Brain microvascular endothelial cell (primary cell): ENCODE measurements around the gene CFAP45.
A peak's percentile ranks its signal among the peaks of the same experiment; 100 is the strongest.

ENCODE experiments used
- DNase-seq: peaks from one replicate; pipeline ENCODE4 v3.0.0-alpha.2; 2020
- H3K27ac ChIP-seq: fragments of 250-450 bp; sonication (Bioruptor Pico); 2 replicates; pipeline ENCODE4 v1.5.1; 2020; ENCODE audit warnings: mild to moderate bottlenecking, moderate library complexity
- H3K27me3 ChIP-seq: fragments of 250-450 bp; sonication (Bioruptor Pico); replicated peaks from 2 replicates; pipeline ENCODE4 v1.5.1; 2020; ENCODE audit warnings: mild to moderate bottlenecking
- H3K36me3 ChIP-seq: fragments of 250-450 bp; sonication (Bioruptor Pico); replicated peaks from 2 replicates; pipeline ENCODE4 v1.5.1; 2020; ENCODE audit warnings: mild to moderate bottlenecking
- H3K4me3 ChIP-seq: 2 replicates; pipeline ENCODE4 v1.5.1; 2011; ENCODE audit warnings: low read depth, mild to moderate bottlenecking, control low read depth, low read length, moderate library complexity
- in situ Hi-C: cut with HindIII; loops from 2 replicates; pipeline ENCODE4 v1.10.0; 2017; ENCODE audit warnings: low sequenced_read_pairs, low pct_ligation_motif_present
- TF ChIP-seq, protein P1 (sequence below): IDR thresholded peaks from 2 replicates; pipeline ENCODE4 v1.5.1; 2011; ENCODE audit warnings: low read depth, mild to moderate bottlenecking, moderate library complexity, low read length, control low read depth, inconsistent platforms; ENCODE audit errors: missing control alignments

CFAP45 gene

DNA sequence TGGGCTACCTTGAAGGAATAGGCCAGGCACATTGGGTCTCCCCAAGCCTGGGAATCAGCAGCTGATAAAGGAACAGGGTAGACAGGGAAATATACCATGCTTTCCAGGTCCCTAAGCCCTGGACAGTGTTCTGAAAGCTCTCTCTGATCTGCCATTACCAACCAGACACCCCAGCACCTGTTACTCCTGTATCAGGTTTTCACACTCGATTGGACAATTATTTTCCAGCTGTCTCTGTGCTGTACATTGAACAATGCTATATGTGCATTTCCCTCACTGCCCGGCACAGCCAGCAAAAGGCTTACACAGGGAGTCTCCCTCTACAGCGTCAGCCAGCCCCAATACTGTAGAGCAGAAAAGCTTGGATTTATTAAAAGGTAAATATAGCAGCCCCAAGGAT is 4.7 kb downstream of the CFAP45 start:
- in situ Hi-C loops, result no loop called here
- Histone ChIP-seq H3K36me3 (no peaks in the 10 kb centered on the region), H3K27ac (no peak overlapping the region), H3K27me3 (no peaks in the 10 kb centered on the region), H3K4me3 (no peak overlapping the region)
- no peak for DNase-seq
- TF ChIP-seq, protein P1, sequence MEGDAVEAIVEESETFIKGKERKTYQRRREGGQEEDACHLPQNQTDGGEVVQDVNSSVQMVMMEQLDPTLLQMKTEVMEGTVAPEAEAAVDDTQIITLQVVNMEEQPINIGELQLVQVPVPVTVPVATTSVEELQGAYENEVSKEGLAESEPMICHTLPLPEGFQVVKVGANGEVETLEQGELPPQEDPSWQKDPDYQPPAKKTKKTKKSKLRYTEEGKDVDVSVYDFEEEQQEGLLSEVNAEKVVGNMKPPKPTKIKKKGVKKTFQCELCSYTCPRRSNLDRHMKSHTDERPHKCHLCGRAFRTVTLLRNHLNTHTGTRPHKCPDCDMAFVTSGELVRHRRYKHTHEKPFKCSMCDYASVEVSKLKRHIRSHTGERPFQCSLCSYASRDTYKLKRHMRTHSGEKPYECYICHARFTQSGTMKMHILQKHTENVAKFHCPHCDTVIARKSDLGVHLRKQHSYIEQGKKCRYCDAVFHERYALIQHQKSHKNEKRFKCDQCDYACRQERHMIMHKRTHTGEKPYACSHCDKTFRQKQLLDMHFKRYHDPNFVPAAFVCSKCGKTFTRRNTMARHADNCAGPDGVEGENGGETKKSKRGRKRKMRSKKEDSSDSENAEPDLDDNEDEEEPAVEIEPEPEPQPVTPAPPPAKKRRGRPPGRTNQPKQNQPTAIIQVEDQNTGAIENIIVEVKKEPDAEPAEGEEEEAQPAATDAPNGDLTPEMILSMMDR, result no peak

DNA sequence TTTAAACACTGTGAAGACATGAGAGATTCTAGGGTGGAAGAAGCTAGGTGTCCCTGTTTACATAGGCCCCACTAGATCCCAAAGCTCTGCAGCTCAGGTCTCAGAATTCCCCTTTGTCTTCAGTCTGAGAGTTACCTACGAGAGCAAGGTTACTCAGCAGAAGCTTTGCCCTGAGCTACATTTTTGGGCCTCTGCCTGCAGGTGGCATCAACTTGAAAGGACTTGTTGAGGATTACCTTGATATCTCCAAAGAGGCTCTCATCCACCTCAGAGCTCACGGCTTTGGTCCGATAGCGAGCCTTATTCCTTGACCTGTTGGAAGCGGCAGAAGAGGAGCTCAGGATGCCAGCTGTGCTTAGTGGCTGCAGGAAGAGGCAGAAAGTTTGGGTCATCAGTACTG is 7.0 kb downstream of the CFAP45 start:
- TF ChIP-seq, protein P1, result peak; percentile 25
- Histone ChIP-seq H3K36me3 (no peaks in the 10 kb centered on the region), H3K4me3 (no peak overlapping the region), H3K27me3 (no peaks in the 10 kb centered on the region), H3K27ac (no peak overlapping the region)
- DNase-seq, result no peak
- in situ Hi-C loops, result loop anchor here (5.0 kb wide), 1 partner anchor 96 kb away; no protein-coding TSS in a partner anchor

DNA sequence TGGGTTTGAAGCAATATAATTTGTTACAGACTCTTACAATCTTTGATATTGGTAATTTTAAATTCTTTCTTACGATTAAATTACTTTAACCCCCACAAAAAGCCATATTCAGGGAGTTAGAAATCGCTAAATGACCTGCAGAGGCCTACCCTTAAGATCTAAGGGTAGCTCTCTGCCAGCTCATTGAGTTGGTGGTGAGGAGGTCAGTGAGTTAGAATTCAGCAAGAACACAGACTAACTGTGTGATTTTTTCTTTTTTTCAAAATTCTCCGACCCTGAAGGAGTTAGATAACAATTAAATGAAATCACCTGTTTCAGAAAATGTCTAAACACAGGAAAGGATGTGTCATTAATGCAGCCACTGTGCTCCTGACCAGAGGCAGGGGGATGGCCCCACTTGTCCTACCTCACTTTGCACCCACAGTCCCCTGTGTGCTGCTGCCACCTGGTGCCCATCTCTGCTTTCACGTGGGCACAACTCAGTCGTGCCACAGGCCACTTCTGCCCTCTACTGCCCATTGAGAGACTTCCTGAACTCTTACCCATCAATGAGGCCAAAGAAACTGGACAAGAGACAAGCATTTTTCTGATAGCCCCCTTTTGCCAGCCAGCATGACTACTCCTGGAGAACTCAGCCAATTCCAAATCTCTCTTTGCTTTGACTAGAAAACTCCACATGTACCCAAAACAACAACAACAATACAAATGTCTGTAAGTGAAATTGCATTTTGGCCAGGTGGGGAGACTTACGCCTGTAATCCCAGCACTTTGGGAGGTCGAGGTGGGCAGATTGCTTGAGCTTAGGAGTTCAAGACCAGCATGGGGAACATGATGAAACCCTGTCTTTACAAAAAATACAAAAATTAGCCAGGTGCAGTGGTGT is 8.4 kb downstream of the CFAP45 start:
- H3K36me3 ChIP-seq, result no peaks in the 10 kb centered on the region
- DNase-seq, result peak; percentile 86
- no peaks in the 10 kb centered on the region for H3K27me3 ChIP-seq
- no peak overlapping the region for H3K27ac ChIP-seq
- no peak overlapping the region for H3K4me3 ChIP-seq
- TF ChIP-seq, protein P1, result peak; percentile 100
- in situ Hi-C loops, result loop anchor here (5.0 kb wide), 1 partner anchor 94 kb away; no protein-coding TSS in a partner anchor

DNA sequence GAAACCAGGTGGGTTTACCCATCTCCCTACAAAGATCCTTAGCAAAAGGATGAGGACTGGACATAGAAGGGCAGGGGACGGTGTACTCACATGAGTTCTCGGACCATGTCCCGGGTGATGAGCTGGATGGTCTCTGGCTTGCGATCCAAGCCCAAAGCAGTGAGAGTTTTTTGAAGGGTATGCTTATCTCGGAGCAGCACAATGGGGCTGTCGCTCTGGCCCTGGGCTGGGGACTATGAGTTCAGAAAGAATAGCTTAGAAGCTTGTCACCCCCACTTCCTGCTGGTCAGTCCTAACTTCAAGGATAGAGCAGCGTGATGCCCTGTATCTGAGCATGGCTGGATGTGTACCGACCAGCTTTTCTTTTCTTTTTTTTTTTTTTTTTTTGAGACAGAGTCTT is 9.6 kb downstream of the CFAP45 start:
- TF ChIP-seq, protein P1, result no peak
- peak overlapping the region; percentile 31 for H3K27ac ChIP-seq
- H3K27me3 ChIP-seq, result no peaks in the 10 kb centered on the region
- in situ Hi-C loops, result loop anchor here (5.0 kb wide), 1 partner anchor 93 kb away; no protein-coding TSS in a partner anchor
- H3K36me3 ChIP-seq, result no peaks in the 10 kb centered on the region
- no peak for DNase-seq
- H3K4me3 ChIP-seq, result no peak overlapping the region

DNA sequence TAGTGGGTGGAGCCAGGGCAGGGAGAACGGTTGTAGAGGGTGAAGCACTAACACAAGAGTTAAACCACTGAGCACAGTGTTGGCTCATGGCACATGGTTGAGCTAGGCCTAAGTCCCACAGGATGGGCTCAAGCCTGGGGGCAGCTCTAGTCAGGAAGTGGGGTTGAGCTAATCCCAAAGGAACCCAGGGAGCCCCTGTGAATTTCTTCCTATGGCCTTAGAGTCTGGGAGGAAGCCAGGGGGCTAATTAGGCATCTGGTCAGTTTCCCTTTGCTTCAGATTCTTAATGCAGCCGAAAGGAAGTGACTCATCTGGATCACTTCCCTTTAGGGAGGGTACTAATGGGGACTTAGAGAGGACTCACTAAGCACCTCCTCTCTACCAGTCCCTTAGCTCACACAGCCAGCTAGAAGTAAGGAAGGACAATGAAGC is 10.1 kb downstream of the CFAP45 start:
- peak; percentile 67 for DNase-seq
- TF ChIP-seq, protein P1, result peak; percentile 12
- Histone ChIP-seq H3K27me3 (no peaks in the 10 kb centered on the region), H3K27ac (peak overlapping the region; percentile 31), H3K36me3 (no peaks in the 10 kb centered on the region), H3K4me3 (no peak overlapping the region)
- in situ Hi-C loops, result loop anchor here (5.0 kb wide), 1 partner anchor 93 kb away; no protein-coding TSS in a partner anchor
